ENCODE measurements around the gene MINPP1.

- TF ChIP-seq YY1 (IDR thresholded peaks at IDR 0.05; ENCODE audit: insufficient read depth, insufficient read length), result no peak
- no peak for TF ChIP-seq ZNF274 (IDR thresholded peaks at IDR 0.05; ENCODE audit: low read depth, low read length)
- no peak for TF ChIP-seq SUZ12 (IDR thresholded peaks at IDR 0.05; ENCODE audit: extremely low read depth, insufficient read depth, insufficient read length)
Observed at GRCh38 chr10:87580016-87580415, 75.3 kb downstream of the MINPP1 start.
